RWPE2 (cell line): ENCODE results near the gene KCNK13.

Experiments used
- ATAC-seq: fragments of 200-7000 bp; cut with Tn5 transposase; 3 replicates; pipeline ENCODE4 v1.9.1; 2021; ENCODE audit warnings: low read depth
- DNase-seq: peaks from one replicate; pipeline ENCODE4 v3.0.0-alpha.2; 2020; ENCODE audit warnings: low spot score
- H3K27ac ChIP-seq: fragments of 450-650 bp; 2 replicates; pipeline ENCODE4 v1.5.1; 2017; ENCODE audit warnings: mild to moderate bottlenecking; ENCODE audit not compliant: poor library complexity, severe bottlenecking
- H3K27me3 ChIP-seq: fragments of 250-450 bp; sonication (Bioruptor Pico); 2 replicates; pipeline ENCODE4 v1.5.1; 2021; ENCODE audit warnings: mild to moderate bottlenecking, moderate library complexity; ENCODE audit not compliant: insufficient read depth, poor library complexity, severe bottlenecking
- H3K36me3 ChIP-seq: fragments of 250-450 bp; sonication (Bioruptor Pico); 2 replicates; pipeline ENCODE4 v1.5.1; 2020; ENCODE audit warnings: low read depth, mild to moderate bottlenecking, moderate library complexity
- H3K4me1 ChIP-seq: fragments of 250-450 bp; sonication (Bioruptor Pico); 2 replicates; pipeline ENCODE4 v1.5.1; 2021; ENCODE audit warnings: mild to moderate bottlenecking, moderate library complexity; ENCODE audit not compliant: insufficient read depth, poor library complexity, severe bottlenecking
- H3K4me3 ChIP-seq: fragments of 250-450 bp; sonication (Bioruptor Pico); 2 replicates; pipeline ENCODE4 v1.5.1; 2021; ENCODE audit warnings: mild to moderate bottlenecking, moderate library complexity; ENCODE audit not compliant: severe bottlenecking
- H3K9me3 ChIP-seq: fragments of 250-450 bp; sonication (Bioruptor Pico); 2 replicates; pipeline ENCODE4 v1.5.1; 2021; ENCODE audit warnings: mild to moderate bottlenecking, moderate library complexity; ENCODE audit not compliant: severe bottlenecking
- TF ChIP-seq, protein P1 (sequence below): fragments of 450-650 bp; IDR thresholded peaks from one replicate; pipeline ENCODE4 v1.5.1; 2017; ENCODE audit warnings: mild to moderate bottlenecking, moderate library complexity; ENCODE audit not compliant: poor library complexity, severe bottlenecking

The KCNK13 gene

DNA sequence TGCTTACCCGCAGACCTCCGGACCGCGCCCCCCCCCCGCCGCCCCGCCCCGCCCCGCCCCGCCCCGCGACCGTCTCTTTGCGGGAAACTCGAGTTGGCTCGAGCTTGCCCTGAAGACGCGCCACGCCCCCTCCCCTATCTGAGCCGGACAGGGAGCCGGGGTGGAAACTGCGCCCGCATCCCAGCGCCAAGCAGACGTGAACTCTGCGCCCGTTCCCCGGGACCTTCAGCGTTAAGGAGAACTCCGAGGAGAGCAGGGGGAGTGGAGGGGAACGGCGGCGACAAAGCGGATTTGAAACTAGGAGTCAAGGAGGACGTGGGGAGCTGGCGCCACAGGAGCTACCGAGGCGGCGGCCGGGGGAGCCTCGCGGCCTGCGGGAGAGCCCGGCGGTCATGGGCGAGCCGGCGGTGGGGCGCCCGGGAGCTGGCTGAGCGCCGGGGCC, at the start of gene KCNK13:
Gene KCNK13, plus strand, starts transcription at position 310 of the 442 bp plus-strand sequence. CDS start 212 bp downstream, outside the sequence.
- Histone ChIP-seq H3K36me3 (no peaks in the 10 kb centered on the region), H3K27ac (no peak within 1 kb of the TSS), H3K4me1 (no peaks in the 10 kb centered on the region), H3K27me3 (peaks cover 85% of the 10 kb centered on the region), H3K9me3 (no peaks in the 10 kb centered on the region), H3K4me3 (peak within 1 kb of the TSS; percentile 21)
- TF ChIP-seq, protein P1, sequence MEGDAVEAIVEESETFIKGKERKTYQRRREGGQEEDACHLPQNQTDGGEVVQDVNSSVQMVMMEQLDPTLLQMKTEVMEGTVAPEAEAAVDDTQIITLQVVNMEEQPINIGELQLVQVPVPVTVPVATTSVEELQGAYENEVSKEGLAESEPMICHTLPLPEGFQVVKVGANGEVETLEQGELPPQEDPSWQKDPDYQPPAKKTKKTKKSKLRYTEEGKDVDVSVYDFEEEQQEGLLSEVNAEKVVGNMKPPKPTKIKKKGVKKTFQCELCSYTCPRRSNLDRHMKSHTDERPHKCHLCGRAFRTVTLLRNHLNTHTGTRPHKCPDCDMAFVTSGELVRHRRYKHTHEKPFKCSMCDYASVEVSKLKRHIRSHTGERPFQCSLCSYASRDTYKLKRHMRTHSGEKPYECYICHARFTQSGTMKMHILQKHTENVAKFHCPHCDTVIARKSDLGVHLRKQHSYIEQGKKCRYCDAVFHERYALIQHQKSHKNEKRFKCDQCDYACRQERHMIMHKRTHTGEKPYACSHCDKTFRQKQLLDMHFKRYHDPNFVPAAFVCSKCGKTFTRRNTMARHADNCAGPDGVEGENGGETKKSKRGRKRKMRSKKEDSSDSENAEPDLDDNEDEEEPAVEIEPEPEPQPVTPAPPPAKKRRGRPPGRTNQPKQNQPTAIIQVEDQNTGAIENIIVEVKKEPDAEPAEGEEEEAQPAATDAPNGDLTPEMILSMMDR: no peak
- DNase-seq (no peak), ATAC-seq (peak; percentile 26; the same call in 2 of the 3 replicates)

DNA sequence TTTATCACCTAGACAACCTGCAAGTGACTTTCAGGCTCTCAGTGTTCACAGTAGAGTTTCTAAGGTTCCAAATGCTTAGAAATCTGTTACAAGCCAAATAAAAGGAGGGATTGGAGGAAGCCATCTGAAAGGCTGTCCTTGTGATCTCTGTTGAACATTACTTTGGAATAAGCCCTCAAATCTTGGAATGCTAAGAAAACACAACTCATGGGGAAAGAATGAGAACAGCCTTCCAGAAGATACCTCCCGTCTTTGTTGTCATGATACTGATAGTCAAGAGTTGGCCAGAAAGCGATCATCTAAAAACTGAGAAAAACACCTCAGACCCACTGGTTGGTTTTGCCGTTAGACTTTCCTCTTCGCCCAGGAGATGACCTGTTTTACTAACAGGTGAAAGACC, 44.4 kb upstream of the KCNK13 start:
- H3K9me3 ChIP-seq: no peaks in the 10 kb centered on the region
- no peak overlapping the region for H3K4me3 ChIP-seq
- TF ChIP-seq, protein P1: no peak
- ATAC-seq (no peak), DNase-seq (no peak)
- no peak overlapping the region for H3K27ac ChIP-seq
- no peaks in the 10 kb centered on the region for H3K27me3 ChIP-seq
- H3K36me3 ChIP-seq: peaks cover 50% of the 10 kb centered on the region
- no peaks in the 10 kb centered on the region for H3K4me1 ChIP-seq

DNA sequence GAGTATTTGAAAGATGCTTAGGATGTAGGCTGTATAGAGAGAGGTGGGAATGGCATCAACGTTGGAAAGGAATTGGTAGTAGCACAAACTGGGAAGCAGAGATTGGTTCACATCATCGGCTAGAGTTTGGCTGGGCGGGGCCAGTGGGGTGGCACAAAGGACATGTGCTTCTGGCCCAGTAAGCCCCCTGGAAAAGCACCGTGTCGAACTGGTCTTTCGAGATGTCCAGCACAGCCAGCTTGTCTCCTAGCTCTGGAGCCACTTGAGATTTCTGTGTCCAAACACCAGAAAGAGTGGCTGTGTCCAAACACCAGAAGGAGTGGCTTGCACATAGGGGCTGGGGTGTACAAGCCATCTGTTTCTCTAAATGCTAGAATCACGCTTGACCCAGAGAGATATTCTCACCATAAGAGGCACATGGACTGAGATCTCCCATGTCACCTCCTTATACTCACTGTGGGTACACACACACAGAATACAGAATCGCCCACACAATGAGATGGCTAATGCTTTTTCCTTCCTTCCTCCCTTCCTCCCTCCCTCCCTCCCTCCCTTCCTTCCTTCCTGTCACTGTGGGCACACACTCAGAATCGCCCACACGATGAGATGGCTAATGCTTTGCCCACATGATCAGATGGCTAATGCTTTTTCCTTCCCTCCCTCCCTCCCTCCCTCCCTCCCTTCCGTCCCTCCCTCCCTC, 41.8 kb upstream of the KCNK13 start:
- Histone ChIP-seq H3K36me3 (peaks cover 55% of the 10 kb centered on the region), H3K4me3 (no peak overlapping the region), H3K27ac (no peak overlapping the region), H3K4me1 (no peaks in the 10 kb centered on the region), H3K9me3 (no peaks in the 10 kb centered on the region), H3K27me3 (no peaks in the 10 kb centered on the region)
- DNase-seq (no peak), ATAC-seq (no peak)
- TF ChIP-seq, protein P1: no peak

DNA sequence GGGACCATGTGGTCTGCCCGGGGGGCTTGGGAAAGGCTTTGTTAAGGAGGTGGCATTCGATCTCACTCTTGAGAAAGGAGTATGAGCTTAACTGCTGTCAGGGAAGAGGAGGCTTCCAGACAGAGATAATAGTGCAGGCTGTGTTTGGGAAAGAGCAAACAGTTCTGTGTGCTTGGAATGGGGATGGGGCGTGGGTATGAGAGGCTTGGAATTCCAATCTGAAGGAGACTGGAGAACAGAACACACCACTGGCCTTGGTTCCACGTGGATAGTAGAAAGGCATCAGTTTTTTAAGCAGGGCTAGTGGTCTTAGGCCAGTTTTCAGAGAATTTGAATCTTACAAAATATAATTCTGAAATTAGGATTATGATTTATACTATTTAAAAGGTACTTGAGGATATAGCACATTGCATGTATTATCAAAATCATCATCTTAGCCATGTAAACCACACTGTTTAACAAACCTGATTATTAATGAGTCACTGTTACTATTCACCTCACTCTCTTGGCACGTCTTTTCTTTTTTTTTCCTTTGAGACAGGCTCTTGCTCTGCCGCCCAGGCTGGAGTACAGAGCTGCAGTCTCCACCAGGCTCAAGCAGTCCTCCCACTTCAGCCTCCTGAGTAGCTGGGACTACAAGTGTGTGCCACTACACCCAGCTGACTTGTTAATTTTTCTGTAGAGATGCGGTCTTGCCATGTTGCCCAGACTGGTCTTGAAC, 38.5 kb upstream of the KCNK13 start:
- ATAC-seq: peak; percentile 55; the same call in 1 of the 3 replicates
- H3K9me3 ChIP-seq: no peaks in the 10 kb centered on the region
- no peak overlapping the region for H3K27ac ChIP-seq
- TF ChIP-seq, protein P1: no peak
- no peak for DNase-seq
- no peak overlapping the region for H3K4me3 ChIP-seq
- no peaks in the 10 kb centered on the region for H3K4me1 ChIP-seq
- H3K27me3 ChIP-seq: no peaks in the 10 kb centered on the region
- H3K36me3 ChIP-seq: peaks cover 73% of the 10 kb centered on the region
